Astrocyte (in vitro differentiated cells and primary cell): ENCODE measurements around the gene ALPK3. TPM values are rescaled to one million over a fixed set of nuclear protein-coding genes. Genes with fewer than 3 reads are reported as not detected.

Source experiments
- DNase-seq: peaks from one replicate; pipeline ENCODE4 v3.0.0-alpha.2; 2010; ENCODE audit warnings: low read depth
- FAIRE-seq: peaks from 2 replicates; lab custom pipeline; 2011; peaks lifted over from hg19 to GRCh38; lab: Jason Lieb, UNC
- H2AFZ ChIP-seq: 2 replicates; pipeline ENCODE4 v1.6.0; 2012; ENCODE audit warnings: low read depth, low read length, inconsistent platforms
- H3K27ac ChIP-seq: 2 replicates; pipeline ENCODE4 v1.5.1; 2011; ENCODE audit warnings: low read depth, low read length, inconsistent platforms
- H3K27me3 ChIP-seq: 2 replicates; pipeline ENCODE4 v1.6.0; 2011; ENCODE audit warnings: low read length, inconsistent platforms; ENCODE audit not compliant: insufficient read depth
- H3K36me3 ChIP-seq: 2 replicates; pipeline ENCODE4 v1.5.1; 2011; ENCODE audit warnings: low read length, inconsistent platforms; ENCODE audit not compliant: insufficient read depth
- H3K4me1 ChIP-seq: 2 replicates; pipeline ENCODE4 v1.5.1; 2011; ENCODE audit warnings: low read length, inconsistent platforms; ENCODE audit not compliant: insufficient read depth
- H3K4me2 ChIP-seq: 2 replicates; pipeline ENCODE4 v1.6.0; 2012; ENCODE audit warnings: low read length, inconsistent platforms
- H3K4me3 ChIP-seq: 2 replicates; pipeline ENCODE4 v1.5.1; 2011; ENCODE audit warnings: low read depth, mild to moderate bottlenecking, low read length, inconsistent platforms; ENCODE audit not compliant: insufficient read depth
- H3K79me2 ChIP-seq: 2 replicates; pipeline ENCODE4 v1.6.0; 2012; ENCODE audit warnings: mild to moderate bottlenecking, low read length, inconsistent platforms; ENCODE audit not compliant: insufficient read depth
- H3K9ac ChIP-seq: 2 replicates; pipeline ENCODE4 v1.6.0; 2012; ENCODE audit warnings: mild to moderate bottlenecking, low read length, inconsistent platforms
- H3K9me3 ChIP-seq: 2 replicates; pipeline ENCODE4 v1.5.1; 2012; ENCODE audit warnings: low read depth, mild to moderate bottlenecking, low read length, inconsistent platforms; ENCODE audit not compliant: insufficient read depth
- H4K20me1 ChIP-seq: 2 replicates; pipeline ENCODE4 v1.6.0; 2012; ENCODE audit warnings: low read length, inconsistent platforms; ENCODE audit not compliant: insufficient read depth
- H3K27ac Mint-ChIP-seq: one replicate; pipeline ENCODE4 v1.8.0; 2021; ENCODE audit warnings: mild to moderate bottlenecking, mixed read lengths; ENCODE audit not compliant: unreplicated experiment
- H3K27me3 Mint-ChIP-seq: one replicate; pipeline ENCODE4 v1.8.0; 2021; ENCODE audit warnings: low read depth, mixed read lengths; ENCODE audit not compliant: unreplicated experiment
- H3K36me3 Mint-ChIP-seq: one replicate; pipeline ENCODE4 v1.8.0; 2021; ENCODE audit warnings: low read depth, mixed read lengths; ENCODE audit not compliant: unreplicated experiment
- H3K4me1 Mint-ChIP-seq: one replicate; pipeline ENCODE4 v1.8.0; 2021; ENCODE audit warnings: low read depth, mixed read lengths; ENCODE audit not compliant: unreplicated experiment
- H3K4me3 Mint-ChIP-seq: one replicate; pipeline ENCODE4 v1.8.0; 2021; ENCODE audit warnings: mild to moderate bottlenecking, moderate library complexity, mixed read lengths; ENCODE audit not compliant: unreplicated experiment
- H3K9me3 Mint-ChIP-seq: one replicate; pipeline ENCODE4 v1.8.0; 2021; ENCODE audit warnings: mild to moderate bottlenecking, mixed read lengths; ENCODE audit not compliant: unreplicated experiment
- CTCF ChIP-seq: IDR thresholded peaks from 2 replicates; pipeline ENCODE4 v1.5.1; 2011; ENCODE audit warnings: low read depth, mild to moderate bottlenecking, inconsistent platforms, low read length, moderate library complexity; ENCODE audit not compliant: insufficient read depth
- EZH2 ChIP-seq: IDR thresholded peaks from 2 replicates; pipeline ENCODE4 v1.6.1; 2012; ENCODE audit warnings: mild to moderate bottlenecking, low read length, inconsistent platforms; ENCODE audit not compliant: insufficient read depth
- total RNA-seq: library from RNA; stranded (reverse); gene quantifications from 2 replicates; pipeline ENCODE4 v1.2.1, GENCODE V29; 2021

Gene ALPK3
- total RNA-seq, 1 donor from 2014 or later = 9.1 TPM

GRCh38 chr15:84817466-84818081 is 418 bp downstream of the ALPK3 start:
- FAIRE-seq = no peak
- peak overlapping the region; percentile 42 for H2AFZ ChIP-seq

GRCh38 chr15:84818261-84819131 is 1.3 kb downstream of the ALPK3 start:
- H3K4me3 ChIP-seq = peak overlapping the region; percentile 18
- Mint-ChIP-seq H3K4me1 (peaks cover 16% of the 10 kb centered on the region), H3K27ac (peak overlapping the region; percentile 87), H3K27me3 (peaks cover 5% of the 10 kb centered on the region), H3K4me3 (peak overlapping the region; percentile 79), H3K36me3 (peaks cover 4% of the 10 kb centered on the region), H3K9me3 (no peaks in the 10 kb centered on the region)
- H3K4me2 ChIP-seq = peak overlapping the region; percentile 67
- peak overlapping the region; percentile 68 for H3K9ac ChIP-seq
- no peaks in the 10 kb centered on the region for H4K20me1 ChIP-seq
- H3K79me2 ChIP-seq = no peaks in the 10 kb centered on the region
- no peaks in the 10 kb centered on the region for H3K36me3 ChIP-seq
- H2AFZ ChIP-seq = peak overlapping the region; percentile 42
- no peaks in the 10 kb centered on the region for H3K27me3 ChIP-seq
- FAIRE-seq = no peak
- H3K9me3 ChIP-seq = no peaks in the 10 kb centered on the region
- DNase-seq = peak; percentile 26
- TF ChIP-seq CTCF (no peak), EZH2 (no peak)
- H3K27ac ChIP-seq = peak overlapping the region; percentile 52
- peaks cover 17% of the 10 kb centered on the region for H3K4me1 ChIP-seq

More at GRCh38 chr15:84817466-84818081, 418 bp downstream of the ALPK3 start:
- Histone ChIP-seq H3K4me3 (no peak overlapping the region), H3K9me3 (no peaks in the 10 kb centered on the region), H3K4me1 (peaks cover 17% of the 10 kb centered on the region), H3K36me3 (no peaks in the 10 kb centered on the region), H3K4me2 (peak overlapping the region; percentile 67), H3K79me2 (no peaks in the 10 kb centered on the region), H3K9ac (peak overlapping the region; percentile 68), H4K20me1 (no peaks in the 10 kb centered on the region), H3K27me3 (no peaks in the 10 kb centered on the region), H3K27ac (peak overlapping the region; percentile 52)
- Mint-ChIP-seq H3K9me3 (no peaks in the 10 kb centered on the region), H3K4me1 (peaks cover 16% of the 10 kb centered on the region), H3K36me3 (peaks cover 6% of the 10 kb centered on the region), H3K4me3 (peak overlapping the region; percentile 79), H3K27ac (peak overlapping the region; percentile 87), H3K27me3 (peaks cover 5% of the 10 kb centered on the region)
- DNase-seq = no peak
- TF ChIP-seq EZH2 = no peak
- TF ChIP-seq CTCF = no peak
